GM19035 (cell line): ENCODE results near the gene OR5F1.

Source experiments
- ATAC-seq: cut with Tn5 transposase; IDR thresholded peaks from one replicate; pipeline ENCODE4 v1.9.1; 2021; ENCODE audit not compliant: unreplicated experiment

OR5F1 gene

GRCh38 chr11:55994525-55994924 lies at the start of gene OR5F1:
Gene OR5F1 (minus strand): TSS chr11:55994625. CDS start chr11:55994625, 0 bp downstream.
- no peak for ATAC-seq

- no peak for ATAC-seq
These were observed 32.9 kb upstream of the OR5F1 start, which contains the start of gene OR5AS1 for GRCh38 chr11:56027354-56027753. Gene OR5AS1 (plus strand): TSS chr11:56027654. CDS start chr11:56030419, 2,765 bp downstream.

- ATAC-seq: no peak
These were observed 19.4 kb upstream of the OR5F1 start for GRCh38 chr11:56013805-56014204.

- ATAC-seq: no peak
These were observed 16.3 kb upstream of the OR5F1 start for GRCh38 chr11:56010716-56011115.

GRCh38 chr11:55970935-55971334 lies 23.5 kb downstream of the OR5F1 start:
- ATAC-seq: no peak

- no peak for ATAC-seq
These were observed 24.6 kb downstream of the OR5F1 start, which contains the start of gene OR10AG1 for GRCh38 chr11:55969845-55970244. Gene OR10AG1 (minus strand): TSS chr11:55969945. CDS start chr11:55969907, 38 bp downstream.

- ATAC-seq: no peak
These were observed 26.5 kb downstream of the OR5F1 start for GRCh38 chr11:55967914-55968313.

GRCh38 chr11:55966391-55966790 lies 28.0 kb downstream of the OR5F1 start:
- no peak for ATAC-seq

- no peak for ATAC-seq
These were observed 37.9 kb downstream of the OR5F1 start for GRCh38 chr11:55956521-55956920.

- no peak for ATAC-seq
These were observed 45.1 kb downstream of the OR5F1 start for GRCh38 chr11:55949330-55949729.
